ELF-1 (cell line): Measurements from ENCODE around the gene COL25A1.

Experiments used
- DNase-seq: peaks from one replicate; pipeline ENCODE4 v3.0.0-alpha.2; 2016; ENCODE audit warnings: low read depth, low spot score

COL25A1 gene

GRCh38 chr4:109214622-109215301, 87.7 kb downstream of the COL25A1 start:
- no peak for DNase-seq

GRCh38 chr4:109213056-109213455, 89.4 kb downstream of the COL25A1 start:
- DNase-seq, result no peak

- no peak for DNase-seq
Measured at GRCh38 chr4:109211671-109212070, 90.8 kb downstream of the COL25A1 start.

GRCh38 chr4:109209647-109210046, 92.8 kb downstream of the COL25A1 start:
- DNase-seq, result no peak

GRCh38 chr4:109207898-109208297, 94.6 kb downstream of the COL25A1 start:
- no peak for DNase-seq

GRCh38 chr4:109207061-109207460, 95.4 kb downstream of the COL25A1 start:
- DNase-seq, result no peak

DNA sequence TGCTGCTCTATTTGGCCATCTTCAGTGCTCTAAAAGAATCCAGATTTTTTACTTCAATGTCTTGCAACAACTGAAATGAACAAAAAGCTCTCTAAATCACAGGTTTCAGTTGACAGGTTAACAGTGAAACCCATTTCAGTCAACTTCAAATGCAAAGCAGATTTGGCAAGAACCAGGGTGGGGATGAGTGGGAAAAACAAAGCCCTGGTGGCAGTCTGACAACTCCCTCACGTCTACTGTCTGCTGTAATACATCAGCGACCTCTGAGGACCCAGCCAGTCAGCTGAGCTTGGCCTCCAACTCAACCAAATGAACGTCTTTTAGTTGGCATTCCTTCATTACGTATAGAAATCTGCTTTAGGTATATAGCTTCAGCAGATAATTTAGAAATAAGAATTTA, 95.8 kb downstream of the COL25A1 start:
- DNase-seq, result no peak

DNA sequence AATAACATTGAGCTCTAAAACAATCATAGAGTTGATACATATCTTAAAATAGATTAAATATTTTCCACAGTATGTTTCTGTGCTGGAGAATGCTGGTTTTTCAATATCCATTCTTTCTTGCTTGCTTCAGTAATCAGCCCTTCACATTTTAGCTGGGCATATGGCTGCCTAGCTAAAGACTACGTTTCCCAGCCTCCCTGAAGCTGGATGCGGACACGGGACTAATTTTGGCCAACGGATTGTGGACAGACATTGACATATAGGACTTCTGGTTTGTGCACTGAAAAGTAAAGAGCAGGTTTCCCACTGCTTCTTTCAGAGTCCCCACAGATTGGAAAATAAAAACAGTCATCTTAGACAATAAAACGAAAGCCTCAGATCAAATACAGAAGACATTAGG, 97.3 kb downstream of the COL25A1 start:
- DNase-seq, result no peak

DNA sequence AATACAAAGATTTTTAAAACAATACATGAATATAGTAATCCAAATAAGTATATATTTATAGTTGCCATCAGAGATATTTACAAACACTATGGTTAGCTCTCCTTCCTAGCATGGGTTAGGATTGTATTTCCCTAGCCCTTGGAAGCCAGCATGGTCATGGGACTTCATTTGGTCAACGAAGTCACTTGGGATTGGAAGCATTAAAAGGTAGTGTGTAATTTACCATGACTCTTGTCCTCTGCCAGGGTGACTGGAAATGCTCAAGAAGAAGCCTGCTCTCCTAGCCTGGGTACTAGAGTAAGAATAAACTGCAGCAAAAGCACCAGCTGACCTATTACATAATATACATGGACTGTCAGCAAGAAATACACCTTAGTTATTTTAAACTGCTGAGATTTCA, 102.9 kb downstream of the COL25A1 start:
- no peak for DNase-seq

DNA sequence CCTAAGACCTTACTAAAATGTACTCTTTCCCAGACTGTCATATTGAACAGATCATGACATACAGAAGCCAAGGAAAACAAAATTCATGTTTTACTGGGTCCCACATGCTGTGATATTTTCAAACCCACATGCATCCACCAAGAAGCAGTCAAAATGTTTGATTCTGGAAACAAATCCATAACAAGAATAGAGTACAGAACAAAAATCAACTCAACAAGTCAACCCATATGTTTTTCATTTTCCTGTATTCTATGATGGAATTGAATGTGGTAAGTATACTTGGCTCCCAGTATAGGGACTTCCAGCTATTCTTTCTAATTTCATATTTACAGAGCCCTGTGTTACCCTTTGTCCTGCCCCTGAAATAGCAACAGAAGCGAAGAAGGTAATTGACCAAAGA, 106.8 kb downstream of the COL25A1 start:
- DNase-seq, result no peak

- DNase-seq, result no peak
Measured at GRCh38 chr4:109191216-109191615, 111.2 kb downstream of the COL25A1 start.

DNA sequence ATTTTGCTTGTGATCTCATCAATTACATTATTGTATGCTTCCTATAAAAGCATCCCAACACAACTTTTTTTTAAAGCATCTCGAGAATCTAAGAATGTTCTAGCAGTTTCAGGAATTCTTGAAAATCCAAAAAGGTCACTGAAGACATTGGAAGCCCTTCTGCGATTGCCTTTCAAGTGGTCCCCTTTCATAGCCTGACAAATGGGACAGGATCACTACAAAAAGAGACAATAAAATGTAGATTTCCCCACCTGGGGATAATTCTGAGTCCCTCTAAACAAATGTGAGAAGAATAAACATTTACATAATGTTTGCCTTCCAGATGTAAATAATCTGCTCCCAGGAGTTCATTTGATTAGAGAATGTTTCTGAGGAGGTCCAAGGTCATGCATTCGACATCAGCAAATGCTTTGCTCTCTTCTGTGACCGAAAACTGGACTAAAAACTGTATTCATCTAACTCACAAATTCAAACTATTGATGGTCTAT, 116.0 kb downstream of the COL25A1 start:
- no peak for DNase-seq

DNA sequence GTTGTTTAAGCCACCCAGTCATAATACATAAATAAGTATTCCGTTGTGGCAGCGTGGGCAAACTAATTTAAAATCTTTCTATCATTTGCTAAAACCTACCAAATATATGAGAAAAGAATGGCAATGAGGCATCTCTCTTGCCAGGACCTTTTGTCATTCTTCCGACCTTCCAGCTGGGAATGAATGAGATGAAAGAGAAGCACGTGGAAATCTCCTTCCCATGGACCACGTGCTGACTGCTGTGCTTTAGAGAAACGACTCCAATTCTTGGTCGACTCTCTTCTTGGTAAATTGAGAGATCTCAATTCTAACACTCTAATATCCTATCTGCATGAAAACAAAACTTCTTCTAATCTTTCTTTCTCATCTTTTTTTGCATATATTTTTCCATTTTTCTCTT, 116.5 kb downstream of the COL25A1 start:
- no peak for DNase-seq

GRCh38 chr4:109185548-109185947, 116.9 kb downstream of the COL25A1 start:
- DNase-seq, result no peak

DNA sequence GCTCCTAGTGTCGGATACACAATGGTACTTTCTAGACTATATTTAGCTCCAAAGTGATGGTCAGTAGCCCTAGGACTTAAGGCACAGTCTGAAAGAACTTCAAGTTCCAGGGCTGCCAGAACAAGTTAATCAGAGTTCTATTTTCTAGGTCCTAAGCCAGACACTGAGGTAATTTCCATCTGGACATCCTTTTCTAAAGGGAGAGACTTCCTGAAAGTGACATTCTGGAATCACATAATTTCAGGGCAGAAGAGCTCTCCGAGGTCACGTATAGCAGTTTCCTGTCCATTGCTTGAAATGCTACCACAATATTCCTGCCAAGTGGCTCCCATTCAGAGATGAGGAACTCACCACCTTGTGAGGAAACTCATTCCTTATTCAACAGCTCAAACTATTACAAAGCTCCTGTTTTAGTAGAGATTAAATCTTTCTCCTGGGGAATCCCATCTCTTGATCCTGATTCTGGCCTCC, 117.9 kb downstream of the COL25A1 start:
- DNase-seq, result no peak

- DNase-seq, result no peak
Measured at GRCh38 chr4:109183931-109184490, 118.4 kb downstream of the COL25A1 start.

GRCh38 chr4:109182696-109183095, 119.8 kb downstream of the COL25A1 start:
- DNase-seq, result no peak

DNA sequence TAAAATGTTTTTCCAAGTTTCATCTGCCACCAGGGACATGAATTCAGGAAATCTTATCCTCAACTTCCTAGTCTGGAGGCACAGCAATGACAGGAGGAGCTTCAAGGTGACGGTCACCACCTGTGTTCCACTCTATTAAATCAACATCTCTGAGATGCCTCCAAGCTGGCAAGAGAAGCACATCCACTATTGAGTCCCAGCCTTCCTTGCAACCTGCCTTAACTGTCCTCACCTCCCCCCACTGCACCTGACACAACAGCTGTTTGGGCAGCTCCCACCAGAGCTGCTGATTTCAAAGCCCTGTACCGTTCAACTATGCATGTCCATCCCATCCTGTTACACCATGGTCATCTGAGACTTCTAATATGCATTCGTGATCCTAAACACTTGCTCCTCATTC, 123.4 kb downstream of the COL25A1 start:
- no peak for DNase-seq

- no peak for DNase-seq
Measured at GRCh38 chr4:109177096-109177810, 125.2 kb downstream of the COL25A1 start.

DNA sequence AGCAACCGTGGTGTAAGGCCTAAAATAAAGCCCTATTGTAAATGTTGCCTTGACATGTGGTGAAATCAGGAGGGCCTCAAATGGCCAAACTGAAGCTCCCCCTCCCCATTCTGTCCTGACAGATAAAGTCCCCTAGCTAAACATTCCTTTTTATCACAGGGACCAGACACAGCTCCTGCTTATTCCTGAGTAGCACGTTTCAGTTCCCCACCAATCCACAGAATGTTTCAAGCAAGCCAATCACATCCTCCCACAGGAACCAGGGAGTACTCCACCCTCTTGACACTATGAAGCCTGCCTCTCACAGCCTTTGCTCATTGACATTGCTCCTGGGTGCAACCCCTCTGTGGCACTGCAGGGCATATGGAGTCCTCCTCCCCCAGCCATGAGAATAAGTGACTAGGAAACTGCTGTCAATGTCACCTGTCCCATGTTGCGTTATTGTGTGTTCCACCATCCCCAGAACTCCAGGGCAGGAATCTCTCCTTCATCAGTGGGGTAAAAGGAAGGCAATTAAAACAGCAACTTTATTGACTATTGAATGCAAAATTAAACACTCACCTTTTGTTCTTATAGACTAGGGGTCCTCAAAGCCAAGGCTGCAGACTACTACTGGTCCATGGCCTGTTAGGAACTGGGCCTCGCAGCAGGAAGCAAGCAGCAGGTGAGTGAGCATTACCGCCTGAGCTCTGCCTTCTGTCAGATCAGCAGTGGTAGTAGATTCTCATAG, 128.1 kb downstream of the COL25A1 start:
- DNase-seq, result no peak

- no peak for DNase-seq
Measured at GRCh38 chr4:109172301-109172700, 130.2 kb downstream of the COL25A1 start.

DNA sequence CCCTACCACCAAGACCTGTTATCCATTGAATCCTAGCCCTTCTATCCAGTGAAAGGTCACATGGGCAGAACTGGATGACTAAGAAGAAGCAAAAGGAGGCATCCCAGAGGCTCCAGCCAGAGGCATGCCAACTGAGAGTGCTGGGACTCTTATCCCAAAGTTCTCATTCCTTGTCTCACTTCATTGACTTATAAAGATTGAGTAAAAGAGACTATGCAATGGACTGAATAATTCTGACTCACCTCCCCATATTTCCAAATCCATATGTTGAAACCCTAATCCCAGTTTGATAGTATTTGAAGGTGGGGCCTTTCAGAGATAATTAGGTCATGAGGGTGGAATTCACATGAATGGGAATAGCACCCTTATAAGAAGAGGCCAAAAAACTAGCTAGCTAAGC, 131.4 kb downstream of the COL25A1 start:
- DNase-seq, result no peak
